Measurements from ENCODE around the gene KIF23. TPM values are rescaled to one million over a fixed set of nuclear protein-coding genes. Genes with fewer than 3 reads are reported as not detected.

Gene KIF23
- total RNA-seq, 1 experiment from 2014 or later = 87.8 TPM

- TF ChIP-seq TP53 (CRISPR knock-in tag; IDR thresholded peaks at IDR 0.05) (no peak), ATF6 (CRISPR knock-in tag; IDR thresholded peaks at IDR 0.05) (no peak), FOXP1 (CRISPR knock-in tag; IDR thresholded peaks at IDR 0.05; ENCODE audit: borderline replicate concordance) (no peak), ESRRA (CRISPR knock-in tag; IDR thresholded peaks at IDR 0.05; ENCODE audit: borderline replicate concordance) (no peak)
Measured at GRCh38 chr15:69497667-69498066, 83.5 kb downstream of the KIF23 start (continued).

Other genes starting within 250 kb of the KIF23 start
- gene PAQR5, start 115.4 kb upstream of the KIF23 start, total RNA-seq (2021) = 9.4 to 11.5 TPM (median 11.4 TPM) in 3 replicates
- 2,441 to 2,639 TPM (median 2,597 TPM) in 3 replicates for gene RPLP1, start 38.5 kb downstream of the KIF23 start, total RNA-seq (2021)